ENCODE measurements around the gene ERBB4. TPM values are rescaled to one million over a fixed set of nuclear protein-coding genes. Genes with fewer than 3 reads are reported as not detected.
"Not testable (repeated sequence)": the region's sequence is repeated elsewhere in the genome, so short reads cannot be mapped to it uniquely, and the experiment has no call there.

The ERBB4 gene
- total RNA-seq, 1 donor from 2014 or later, result 22.6 TPM

- no peak for TF ChIP-seq CTCF (IDR thresholded peaks at IDR 0.05)
- ATAC-seq (no peak), DNase-seq (no peak)
- Histone ChIP-seq H3K9me3 (no peaks in the 10 kb centered on the region), H3K4me3 (no peak overlapping the region), H3K4me1 (no peaks in the 10 kb centered on the region), H3K36me3 (no peaks in the 10 kb centered on the region), H3K27ac (no peak overlapping the region), H3K27me3 (no peaks in the 10 kb centered on the region)
- intact Hi-C loops (cut with DNase I), result no loop called here
Measured at GRCh38 chr2:211564441-211564840, 974.2 kb downstream of the ERBB4 start.

- intact Hi-C loops (cut with DNase I), result no loop called here
- Histone ChIP-seq H3K27ac (no peak overlapping the region), H3K4me3 (no peak overlapping the region), H3K9me3 (no peaks in the 10 kb centered on the region), H3K36me3 (no peaks in the 10 kb centered on the region), H3K4me1 (no peaks in the 10 kb centered on the region), H3K27me3 (no peaks in the 10 kb centered on the region)
- no peak for DNase-seq
- no peak for ATAC-seq
- TF ChIP-seq CTCF (IDR thresholded peaks at IDR 0.05), result no peak
Measured at GRCh38 chr2:211545582-211545981, 993.0 kb downstream of the ERBB4 start.

- no peaks in the 10 kb centered on the region for H3K4me1 ChIP-seq
Measured at GRCh38 chr2:211534632-211535031, 1004.0 kb downstream of the ERBB4 start.

GRCh38 chr2:211524248-211524647, 1014.4 kb downstream of the ERBB4 start:
- ATAC-seq; H3K4me1 ChIP-seq; H3K9me3 ChIP-seq; H3K36me3 ChIP-seq; H3K27me3 ChIP-seq; DNase-seq; H3K27ac ChIP-seq; intact Hi-C loops (cut with DNase I); H3K4me3 ChIP-seq: not testable (repeated sequence)

More at GRCh38 chr2:211534632-211535031, 1004.0 kb downstream of the ERBB4 start:
- Histone ChIP-seq H3K9me3 (peaks cover 3% of the 10 kb centered on the region), H3K27ac (no peak overlapping the region), H3K27me3 (no peaks in the 10 kb centered on the region), H3K4me3 (no peak overlapping the region), H3K36me3 (no peaks in the 10 kb centered on the region)
- ATAC-seq (no peak), DNase-seq (no peak)
- intact Hi-C loops (cut with DNase I), result no loop called here
- TF ChIP-seq CTCF (IDR thresholded peaks at IDR 0.05), result no peak

- intact Hi-C loops (cut with DNase I), result no loop called here
- Histone ChIP-seq H3K27me3 (no peaks in the 10 kb centered on the region), H3K27ac (no peak overlapping the region), H3K4me1 (no peaks in the 10 kb centered on the region), H3K4me3 (no peak overlapping the region), H3K9me3 (no peaks in the 10 kb centered on the region), H3K36me3 (no peaks in the 10 kb centered on the region)
- ATAC-seq, result no peak
- DNase-seq, result no peak
- TF ChIP-seq CTCF (IDR thresholded peaks at IDR 0.05), result no peak
Measured at GRCh38 chr2:211516537-211516936, 1022.1 kb downstream of the ERBB4 start.

GRCh38 chr2:211514049-211514448, 1024.6 kb downstream of the ERBB4 start:
- Histone ChIP-seq H3K9me3 (no peaks in the 10 kb centered on the region), H3K4me3 (no peak overlapping the region), H3K27ac (no peak overlapping the region), H3K36me3 (no peaks in the 10 kb centered on the region), H3K27me3 (no peaks in the 10 kb centered on the region), H3K4me1 (no peaks in the 10 kb centered on the region)
- no peak for TF ChIP-seq CTCF (IDR thresholded peaks at IDR 0.05)
- DNase-seq (no peak), ATAC-seq (no peak)
- intact Hi-C loops (cut with DNase I), result no loop called here

All from upper lobe of right lung (tissue), 1 donor.